ENCODE data around the gene VPS51.
A peak's percentile ranks its signal among the peaks of the same experiment; 100 is the strongest.

VPS51 gene

DNA sequence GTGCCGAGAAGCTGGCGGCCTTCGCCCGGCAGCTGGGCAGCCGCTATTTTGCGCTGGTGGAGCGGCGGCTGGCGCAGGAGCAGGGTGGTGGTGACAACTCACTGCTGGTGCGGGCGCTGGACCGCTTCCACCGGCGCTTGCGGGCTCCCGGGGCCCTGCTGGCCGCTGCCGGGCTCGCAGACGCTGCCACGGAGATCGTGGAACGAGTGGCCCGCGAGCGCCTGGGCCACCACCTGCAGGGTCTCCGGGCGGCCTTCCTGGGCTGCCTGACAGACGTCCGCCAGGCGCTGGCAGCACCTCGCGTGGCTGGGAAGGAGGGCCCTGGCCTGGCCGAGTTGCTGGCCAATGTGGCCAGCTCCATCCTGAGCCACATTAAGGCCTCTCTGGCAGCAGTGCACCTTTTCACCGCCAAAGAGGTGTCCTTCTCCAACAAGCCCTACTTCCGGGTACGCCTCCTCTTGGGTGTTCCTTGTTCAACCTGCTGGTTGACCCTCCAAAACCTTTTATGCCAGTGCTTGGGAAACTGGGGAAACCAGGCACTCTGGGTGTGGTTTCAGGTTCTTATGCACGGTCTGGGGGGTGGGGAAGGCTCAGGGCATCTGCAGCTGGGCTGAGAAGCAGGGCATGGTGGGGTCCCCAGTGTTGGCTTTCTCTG is 12.6 kb downstream of the VPS51 start:
- no peak for DNase-seq

DNA sequence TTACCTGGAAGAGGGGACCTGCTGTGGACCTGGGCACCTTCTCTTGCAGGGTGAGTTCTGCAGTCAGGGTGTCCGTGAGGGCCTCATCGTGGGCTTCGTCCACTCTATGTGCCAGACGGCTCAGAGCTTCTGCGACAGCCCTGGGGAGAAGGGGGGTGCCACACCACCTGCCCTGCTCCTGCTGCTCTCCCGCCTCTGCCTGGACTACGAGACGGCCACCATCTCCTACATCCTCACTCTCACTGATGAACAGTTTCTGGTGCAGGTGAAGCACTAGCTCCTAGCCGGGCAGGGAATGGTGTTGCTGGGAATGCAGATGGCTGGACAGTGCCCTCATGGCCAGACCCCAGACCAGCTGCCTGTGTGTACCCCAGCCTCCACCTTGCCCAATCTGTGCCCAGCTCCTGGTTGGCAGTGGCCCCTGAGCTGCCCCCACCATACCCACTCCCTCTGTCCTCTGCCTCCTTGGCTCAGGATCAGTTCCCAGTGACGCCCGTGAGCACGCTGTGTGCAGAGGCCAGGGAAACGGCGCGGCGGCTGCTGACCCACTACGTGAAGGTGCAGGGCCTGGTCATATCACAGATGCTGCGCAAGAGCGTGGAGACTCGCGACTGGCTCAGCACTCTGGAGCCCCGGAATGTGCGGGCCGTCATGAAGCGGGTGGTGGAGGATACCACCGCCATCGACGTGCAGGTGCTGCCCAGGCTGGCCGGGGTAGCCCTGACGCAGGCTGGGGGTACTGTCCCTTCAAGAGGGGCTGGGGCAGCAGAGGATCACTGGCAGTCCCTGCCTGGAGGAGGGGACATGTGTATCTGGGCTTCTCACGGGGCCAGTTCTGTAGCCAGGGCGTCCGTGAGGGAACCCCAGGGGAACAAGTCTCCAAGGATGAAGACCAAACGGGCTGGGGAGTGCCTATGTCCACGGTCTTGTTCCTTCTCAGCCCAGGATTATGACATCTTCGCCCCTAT is 13.5 kb downstream of the VPS51 start:
- DNase-seq: no peak

- DNase-seq: peak; percentile 93
Observed at GRCh38 chr11:65110354-65110861, 14.4 kb downstream of the VPS51 start.

GRCh38 chr11:65111159-65111743 is 15.2 kb downstream of the VPS51 start:
- no peak for DNase-seq

DNA sequence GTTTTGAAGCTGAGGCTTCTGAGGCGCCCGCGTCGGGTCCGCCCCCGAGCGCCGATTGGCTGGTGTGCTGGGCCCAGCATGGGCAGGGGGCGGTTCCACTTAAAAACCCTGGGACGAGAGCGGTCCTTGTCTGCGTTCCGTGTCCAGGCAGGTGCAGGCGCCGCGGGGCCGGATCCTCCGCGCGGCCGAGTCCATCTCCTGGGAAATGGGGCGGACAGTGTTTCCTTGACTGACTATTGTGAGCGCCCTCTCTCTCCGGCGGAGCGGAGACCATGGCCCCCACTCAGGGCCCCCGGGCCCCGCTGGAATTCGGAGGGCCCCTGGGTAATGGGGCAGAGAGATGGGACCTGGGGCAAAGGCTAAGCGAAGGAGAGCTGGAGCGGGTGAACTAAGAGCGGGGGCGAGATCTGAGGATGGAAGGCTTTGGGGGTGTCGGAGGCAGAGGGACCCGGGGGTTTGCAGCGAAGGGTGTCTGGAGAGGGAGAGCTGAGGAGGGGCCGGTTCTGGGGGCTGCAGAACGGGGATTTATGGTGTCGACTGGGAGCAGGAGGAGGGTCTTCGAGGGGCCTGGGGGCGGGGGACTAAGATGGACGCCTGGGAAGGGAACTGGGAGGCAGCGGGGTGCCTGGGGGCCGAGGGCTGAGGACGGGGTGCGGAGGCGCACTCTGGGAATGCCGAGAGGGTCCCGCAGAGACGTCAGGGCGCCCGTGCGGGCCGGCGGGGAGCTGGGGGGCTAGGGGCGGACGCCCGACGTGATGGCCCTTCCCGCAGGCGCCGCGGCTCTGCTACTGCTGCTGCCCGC is 15.9 kb downstream of the VPS51 start, which contains the start of gene TM7SF2:
Gene TM7SF2 (plus strand): TSS at position 129 of the 802 bp plus-strand sequence. CDS start 144 bp downstream, at position 273.
- DNase-seq: peak; percentile 89

GRCh38 chr11:65112546-65113360 is 16.7 kb downstream of the VPS51 start:
- no peak for DNase-seq

DNA sequence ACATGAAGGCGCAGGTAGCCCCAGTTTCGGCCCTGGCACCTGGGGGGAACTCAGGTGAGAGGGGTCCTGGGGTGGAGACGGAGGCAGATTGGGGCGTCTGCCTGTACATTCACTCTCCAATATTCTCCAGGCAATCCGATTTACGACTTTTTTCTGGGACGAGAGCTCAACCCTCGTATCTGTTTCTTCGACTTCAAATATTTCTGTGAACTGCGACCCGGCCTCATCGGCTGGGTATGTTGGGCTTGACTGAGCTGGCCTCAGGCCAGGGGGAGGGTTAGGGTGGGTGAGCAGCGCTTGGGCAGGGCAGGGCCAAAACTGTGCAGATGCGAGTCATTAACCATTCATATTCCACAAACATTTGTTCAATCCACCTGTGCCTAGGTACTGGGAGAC is 17.3 kb downstream of the VPS51 start:
- DNase-seq: no peak

GRCh38 chr11:65113839-65114238 is 17.8 kb downstream of the VPS51 start:
- no peak for DNase-seq

DNA sequence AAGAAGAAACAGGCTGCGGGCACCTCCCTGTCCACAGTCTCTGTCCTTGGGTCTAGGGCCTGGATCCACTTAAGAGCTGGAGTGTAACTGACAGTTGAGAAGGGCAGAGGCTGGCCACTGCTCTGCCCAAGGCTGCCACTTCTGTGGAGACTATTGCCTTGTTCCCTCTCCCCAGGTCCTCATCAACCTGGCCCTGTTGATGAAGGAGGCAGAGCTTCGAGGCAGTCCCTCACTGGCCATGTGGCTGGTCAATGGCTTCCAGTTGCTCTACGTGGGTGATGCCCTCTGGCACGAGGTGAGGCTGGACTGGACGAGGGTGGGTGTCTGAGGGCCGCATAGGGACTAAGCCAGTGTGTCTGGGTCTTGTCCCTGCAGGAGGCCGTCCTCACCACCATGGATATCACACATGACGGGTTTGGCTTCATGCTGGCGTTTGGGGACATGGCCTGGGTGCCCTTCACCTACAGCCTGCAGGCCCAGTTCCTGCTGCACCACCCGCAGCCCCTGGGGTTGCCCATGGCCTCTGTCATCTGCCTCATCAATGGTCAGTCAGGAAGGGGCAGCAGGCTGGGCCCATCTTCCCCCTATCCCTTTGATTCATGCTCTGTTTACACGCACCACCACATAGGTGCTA is 18.6 kb downstream of the VPS51 start:
- no peak for DNase-seq

DNA sequence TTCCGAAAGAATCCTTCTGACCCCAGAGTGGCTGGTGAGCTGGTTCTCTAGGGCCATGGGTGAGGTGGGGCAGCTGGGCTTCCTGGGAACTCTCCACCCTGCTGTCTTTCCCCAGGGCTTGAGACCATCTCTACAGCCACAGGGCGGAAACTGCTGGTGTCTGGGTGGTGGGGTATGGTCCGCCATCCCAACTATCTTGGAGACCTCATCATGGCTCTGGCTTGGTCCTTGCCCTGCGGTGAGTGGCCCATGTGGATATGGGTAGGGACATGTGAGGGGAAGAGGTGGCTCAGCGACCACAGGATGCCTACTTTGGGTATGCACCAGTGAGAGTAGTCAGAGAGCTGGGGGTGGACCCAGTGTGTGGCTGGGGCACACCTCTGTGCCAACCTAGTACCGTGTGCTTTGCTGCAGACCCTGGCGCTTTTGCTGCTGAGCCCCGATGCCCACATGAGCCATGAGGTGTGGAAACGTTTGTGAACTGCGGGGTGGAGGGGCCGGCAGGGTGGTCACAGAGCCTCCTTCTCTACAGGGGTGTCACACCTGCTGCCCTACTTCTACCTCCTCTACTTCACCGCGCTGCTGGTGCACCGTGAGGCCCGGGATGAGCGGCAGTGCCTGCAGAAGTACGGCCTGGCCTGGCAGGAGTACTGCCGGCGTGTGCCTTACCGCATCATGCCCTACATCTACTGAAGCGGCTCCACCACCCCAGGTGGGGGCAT is 19.5 kb downstream of the VPS51 start:
- DNase-seq: no peak

DNA sequence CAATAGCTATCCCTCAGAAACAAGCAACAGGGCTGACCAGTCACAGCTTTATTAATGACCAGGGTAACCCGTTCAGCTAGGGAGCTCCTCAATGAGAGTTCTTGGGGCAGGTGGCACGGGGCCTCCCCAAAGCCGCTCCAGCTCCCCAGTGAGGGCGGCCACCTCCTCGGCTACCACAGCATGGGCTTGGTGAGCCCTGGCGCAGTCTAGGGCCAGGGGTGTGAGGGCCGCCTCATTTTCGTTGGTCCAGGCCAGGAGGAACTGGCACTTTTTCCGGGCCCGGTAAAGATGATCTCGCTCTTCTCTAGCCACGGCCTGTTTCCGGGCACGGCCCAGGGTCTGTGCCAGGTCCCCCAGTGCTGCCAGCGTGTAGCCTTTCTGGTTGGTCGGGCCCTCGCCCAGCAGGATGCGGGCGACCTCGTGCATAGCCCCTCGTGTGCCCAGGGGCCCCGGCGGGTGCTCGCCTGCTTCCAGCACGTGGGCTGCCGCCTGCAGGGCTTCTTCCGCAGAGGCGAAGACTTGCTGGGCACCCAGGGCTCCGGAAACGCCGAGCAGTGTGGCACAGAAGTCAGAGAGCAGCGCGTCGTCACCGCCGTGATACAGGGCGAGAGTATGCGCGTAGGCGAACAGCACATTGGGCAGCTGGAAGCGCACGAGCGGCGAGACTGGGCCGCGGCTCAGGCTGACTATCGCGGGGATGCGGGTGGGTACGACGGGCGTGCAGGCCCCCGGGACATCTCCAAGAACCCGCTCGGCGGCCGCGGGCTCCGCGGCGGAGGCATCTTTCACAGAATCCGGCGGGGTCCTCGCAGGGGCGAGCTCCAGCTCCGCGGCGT is 20.6 kb downstream of the VPS51 start:
- no peak for DNase-seq

DNA sequence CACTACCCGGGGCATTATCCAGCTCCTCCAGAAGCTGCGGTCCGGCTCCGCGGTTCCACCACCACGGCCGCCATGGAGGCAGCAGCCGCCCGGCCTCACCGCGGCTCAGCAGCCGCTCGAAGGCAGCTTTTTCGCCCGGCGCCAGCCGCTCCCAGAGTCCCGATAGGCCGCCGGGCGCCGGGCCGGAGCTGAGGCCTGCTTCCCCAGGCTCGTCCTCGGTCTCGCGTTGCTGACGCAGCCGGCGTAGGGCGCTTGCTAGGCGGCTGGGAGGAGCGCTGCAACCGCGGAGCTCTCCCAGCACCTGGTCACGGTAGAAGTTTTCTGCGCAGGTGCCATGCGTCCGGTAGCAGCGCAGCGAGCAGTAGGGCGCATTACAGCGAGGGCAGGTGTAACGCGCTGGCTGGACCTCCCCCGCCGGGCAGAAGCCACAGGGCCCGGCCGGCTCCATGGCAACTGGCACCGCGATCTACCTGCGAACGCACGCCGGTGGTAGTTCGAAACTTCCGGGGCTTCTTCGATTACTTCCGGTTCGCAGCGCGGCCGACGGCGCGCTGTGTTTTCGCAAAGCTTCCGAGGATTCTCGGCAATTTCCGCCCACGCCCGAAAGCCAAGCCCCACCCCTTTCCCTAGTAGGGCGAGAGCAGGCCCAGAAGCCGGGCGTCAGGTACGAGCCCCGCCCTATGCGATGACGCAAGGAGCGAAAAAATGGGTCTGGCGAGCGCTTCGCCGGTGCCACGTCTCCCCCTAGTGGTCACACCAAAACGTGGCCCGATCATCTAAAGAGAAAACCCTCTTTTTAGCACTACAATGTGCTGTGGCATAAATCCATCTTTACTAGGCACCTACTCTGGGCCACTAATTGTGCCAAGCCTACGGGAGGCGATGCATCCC is 21.4 kb downstream of the VPS51 start, which contains the start of gene ZNHIT2:
Gene ZNHIT2 (minus strand): TSS at position 496 of the 891 bp plus-strand sequence. CDS start 48 bp downstream, at position 448.
- peak; percentile 99 for DNase-seq

GRCh38 chr11:65118097-65118837 is 22.3 kb downstream of the VPS51 start:
- DNase-seq: no peak

GRCh38 chr11:65118891-65119669 is 23.1 kb downstream of the VPS51 start:
- DNase-seq: peak; percentile 34

GRCh38 chr11:65119670-65119995 is 23.6 kb downstream of the VPS51 start:
- peak; percentile 2 for DNase-seq

GRCh38 chr11:65120831-65121230 is 24.8 kb downstream of the VPS51 start:
- no peak for DNase-seq

GRCh38 chr11:65121447-65121864 is 25.4 kb downstream of the VPS51 start:
- DNase-seq: no peak
